ENCODE measurements around the gene GNB1L. TPM values are rescaled to one million over a fixed set of nuclear protein-coding genes. Genes with fewer than 3 reads are reported as not detected.

GNB1L gene
- polyA plus RNA-seq: 15.3 TPM

GRCh38 chr22:19854778-19855503 is at the start of gene GNB1L, which contains the start of gene RTL10:
Gene GNB1L (minus strand): TSS chr22:19854874. CDS start chr22:19821355, 33,519 bp downstream.
Gene RTL10 (minus strand): TSS chr22:19854874. CDS start chr22:19852261, 2,613 bp downstream.
- H3K27me3 Mint-ChIP-seq: no peaks in the 10 kb centered on the region
- peak within 1 kb of the TSS; percentile 92 to 96 (median 94) for H3K4me3 Mint-ChIP-seq
- peaks cover 21 to 26% (median 26%) of the 10 kb centered on the region in 3 donors for H3K4me1 Mint-ChIP-seq
- H3K36me3 Mint-ChIP-seq: peaks cover 6% of the 10 kb centered on the region
- H3K9me3 Mint-ChIP-seq: no peaks in the 10 kb centered on the region
- H3K27ac Mint-ChIP-seq: peak within 1 kb of the TSS; percentile 89 to 96 (median 95)

- no peaks in the 10 kb centered on the region for H3K4me1 Mint-ChIP-seq
- peaks cover 3% of the 10 kb centered on the region for H3K36me3 Mint-ChIP-seq
- H3K27ac Mint-ChIP-seq: no peak overlapping the region
- no peak overlapping the region for H3K4me3 Mint-ChIP-seq
- no peaks in the 10 kb centered on the region for H3K9me3 Mint-ChIP-seq
- H3K27me3 Mint-ChIP-seq: no peaks in the 10 kb centered on the region
Measured at GRCh38 chr22:19904174-19904856, 49.6 kb upstream of the GNB1L start.

- Mint-ChIP-seq H3K4me1 (no peaks in the 10 kb centered on the region), H3K9me3 (no peaks in the 10 kb centered on the region), H3K4me3 (no peak overlapping the region), H3K27ac (no peak overlapping the region), H3K36me3 (peaks cover 5% of the 10 kb centered on the region), H3K27me3 (no peaks in the 10 kb centered on the region)
Measured at GRCh38 chr22:19903513-19903912, 48.8 kb upstream of the GNB1L start.

GRCh38 chr22:19903031-19903430 is 48.4 kb upstream of the GNB1L start:
- H3K27me3 Mint-ChIP-seq: no peaks in the 10 kb centered on the region
- H3K4me3 Mint-ChIP-seq: no peak overlapping the region
- no peak overlapping the region for H3K27ac Mint-ChIP-seq
- peaks cover 4% of the 10 kb centered on the region for H3K36me3 Mint-ChIP-seq
- no peaks in the 10 kb centered on the region for H3K9me3 Mint-ChIP-seq
- no peaks in the 10 kb centered on the region for H3K4me1 Mint-ChIP-seq

GRCh38 chr22:19902245-19902715 is 47.6 kb upstream of the GNB1L start:
- Mint-ChIP-seq H3K27me3 (no peaks in the 10 kb centered on the region), H3K4me3 (no peak overlapping the region), H3K27ac (no peak overlapping the region), H3K9me3 (no peaks in the 10 kb centered on the region), H3K36me3 (peaks cover 4% of the 10 kb centered on the region), H3K4me1 (no peaks in the 10 kb centered on the region)

- H3K9me3 Mint-ChIP-seq: no peaks in the 10 kb centered on the region
- no peak overlapping the region for H3K4me3 Mint-ChIP-seq
Measured at GRCh38 chr22:19901577-19902244, 47.0 kb upstream of the GNB1L start.

GRCh38 chr22:19900707-19901436 is 46.2 kb upstream of the GNB1L start:
- no peaks in the 10 kb centered on the region for H3K9me3 Mint-ChIP-seq
- H3K27ac Mint-ChIP-seq: no peak overlapping the region
- no peak overlapping the region for H3K4me3 Mint-ChIP-seq
- peaks cover 2% of the 10 kb centered on the region for H3K36me3 Mint-ChIP-seq
- no peaks in the 10 kb centered on the region for H3K4me1 Mint-ChIP-seq
- H3K27me3 Mint-ChIP-seq: no peaks in the 10 kb centered on the region

More at GRCh38 chr22:19901577-19902244, 47.0 kb upstream of the GNB1L start:
- Mint-ChIP-seq H3K27me3 (no peaks in the 10 kb centered on the region), H3K4me1 (no peaks in the 10 kb centered on the region), H3K36me3 (peaks cover 4% of the 10 kb centered on the region), H3K27ac (no peak overlapping the region)

- Mint-ChIP-seq H3K4me1 (no peaks in the 10 kb centered on the region), H3K9me3 (no peaks in the 10 kb centered on the region), H3K27ac (no peak overlapping the region), H3K36me3 (peaks cover 2% of the 10 kb centered on the region), H3K27me3 (no peaks in the 10 kb centered on the region), H3K4me3 (no peak overlapping the region)
Measured at GRCh38 chr22:19898831-19899567, 44.3 kb upstream of the GNB1L start.

GRCh38 chr22:19898145-19898544 is 43.5 kb upstream of the GNB1L start:
- H3K4me3 Mint-ChIP-seq: no peak overlapping the region
- H3K27me3 Mint-ChIP-seq: no peaks in the 10 kb centered on the region
- H3K27ac Mint-ChIP-seq: no peak overlapping the region
- H3K36me3 Mint-ChIP-seq: peaks cover 2% of the 10 kb centered on the region
- no peaks in the 10 kb centered on the region for H3K9me3 Mint-ChIP-seq
- H3K4me1 Mint-ChIP-seq: no peaks in the 10 kb centered on the region

- Mint-ChIP-seq H3K4me1 (no peaks in the 10 kb centered on the region), H3K9me3 (no peaks in the 10 kb centered on the region), H3K27ac (no peak overlapping the region), H3K4me3 (no peak overlapping the region), H3K27me3 (no peaks in the 10 kb centered on the region), H3K36me3 (peaks cover 2% of the 10 kb centered on the region)
Measured at GRCh38 chr22:19897726-19898125, 43.1 kb upstream of the GNB1L start.

- no peaks in the 10 kb centered on the region for H3K27me3 Mint-ChIP-seq
- H3K36me3 Mint-ChIP-seq: peaks cover 2% of the 10 kb centered on the region
- H3K4me3 Mint-ChIP-seq: no peak overlapping the region
- peaks cover 6 to 8% (median 7%) of the 10 kb centered on the region in 3 donors for H3K4me1 Mint-ChIP-seq
- no peak overlapping the region for H3K27ac Mint-ChIP-seq
- H3K9me3 Mint-ChIP-seq: no peaks in the 10 kb centered on the region
Measured at GRCh38 chr22:19896665-19897355, 42.1 kb upstream of the GNB1L start.

- Mint-ChIP-seq H3K4me3 (no peak overlapping the region), H3K27me3 (no peaks in the 10 kb centered on the region), H3K4me1 (peaks cover 14 to 15% (median 15%) of the 10 kb centered on the region in 3 donors)
Measured at GRCh38 chr22:19895160-19895849, 40.6 kb upstream of the GNB1L start.

GRCh38 chr22:19893363-19893762 is 38.7 kb upstream of the GNB1L start:
- Mint-ChIP-seq H3K27ac (no peak overlapping the region), H3K4me3 (no peak overlapping the region), H3K4me1 (peaks cover 14 to 15% (median 15%) of the 10 kb centered on the region in 3 donors)

More at GRCh38 chr22:19895160-19895849, 40.6 kb upstream of the GNB1L start:
- H3K27ac Mint-ChIP-seq: no peak overlapping the region
- H3K36me3 Mint-ChIP-seq: peaks cover 2% of the 10 kb centered on the region
- H3K9me3 Mint-ChIP-seq: no peaks in the 10 kb centered on the region

More at GRCh38 chr22:19893363-19893762, 38.7 kb upstream of the GNB1L start:
- Mint-ChIP-seq H3K9me3 (no peaks in the 10 kb centered on the region), H3K36me3 (no peaks in the 10 kb centered on the region), H3K27me3 (no peaks in the 10 kb centered on the region)
